Endothelial cell of umbilical vein (primary cell): ENCODE results near the gene COTL1. TPM values are rescaled to one million over a fixed set of nuclear protein-coding genes. Genes with fewer than 3 reads are reported as not detected.

Experiments used
- BruUV-seq: library from RNA; stranded (reverse); fragments of 400-500 nt; replicated peaks from 2 replicates; lab custom pipeline; 2021; lab: Mats Ljungman, UMichigan
- CTCF ChIA-PET: fragments of 300-600, 350-600 bp; sonication (Branson Sonifier 250); formaldehyde crosslinking; loops from one replicate; lab custom pipeline; 2021; ENCODE audit warnings: antibody characterized with exemption, inconsistent platforms; lab: Charles Lee
- POLR2A ChIA-PET: fragments of 300-600, 350-600 bp; sonication (Branson Sonifier 250); formaldehyde crosslinking; loops from one replicate; lab custom pipeline; 2021; ENCODE audit warnings: antibody characterized with exemption, inconsistent platforms; lab: Charles Lee
- DNase-seq: peaks from one replicate; pipeline ENCODE4 v3.0.0-alpha.2; 2011; ENCODE audit warnings: low read depth, low spot score
- FAIRE-seq: peaks from 2 replicates; lab custom pipeline; 2011; peaks lifted over from hg19 to GRCh38; lab: Jason Lieb, UNC
- H2AFZ ChIP-seq: 2 replicates; pipeline ENCODE4 v1.6.0; 2012; ENCODE audit warnings: low read depth, low read length, control low read depth, inconsistent platforms
- H3K27ac ChIP-seq: 2 replicates; pipeline ENCODE4 v1.5.1; 2011; ENCODE audit warnings: low read depth, mild to moderate bottlenecking, control low read depth, low read length, moderate library complexity; ENCODE audit not compliant: insufficient read depth
- H3K27me3 ChIP-seq, 2 experiments: 2 replicates each; pipeline versions ENCODE4 v1.6.0 to v1.6.1; 2011; ENCODE audit warnings: low read length in 2 of 2, mixed read lengths in 1 of 2; ENCODE audit not compliant: control insufficient read depth in 2 of 2, insufficient read depth in 2 of 2
- H3K36me3 ChIP-seq, 2 experiments: 2 replicates in 1 of 2; 3 replicates in 1 of 2; pipeline ENCODE4 v1.5.1; 2011; ENCODE audit warnings: low read length in 2 of 2, mild to moderate bottlenecking in 1 of 2, moderate library complexity in 1 of 2; ENCODE audit not compliant: control insufficient read depth in 2 of 2, insufficient read depth in 2 of 2; ENCODE audit errors: extremely low read depth in 1 of 2
- H3K4me1 ChIP-seq: 3 replicates; pipeline ENCODE4 v1.5.1; 2011; ENCODE audit warnings: mild to moderate bottlenecking, low read length; ENCODE audit not compliant: control insufficient read depth, insufficient read depth; ENCODE audit errors: extremely low read depth
- H3K4me2 ChIP-seq: 2 replicates; pipeline ENCODE4 v1.6.1; 2011; ENCODE audit warnings: low read length, control low read depth, mixed read lengths; ENCODE audit not compliant: insufficient read depth
- H3K4me3 ChIP-seq, 3 experiments: fragments of 200-600 bp in 1 of 3; sonication (generic), shearing (Covaris generic) in 1 of 3; replicated peaks in 1 of 3; 2 replicates each; pipeline ENCODE4 v1.5.1; 2011 to 2016; ENCODE audit warnings: control low read depth in 3 of 3, low read length in 3 of 3, mild to moderate bottlenecking in 2 of 3, inconsistent platforms in 1 of 3, low read depth in 1 of 3, moderate library complexity in 1 of 3; ENCODE audit not compliant: insufficient read depth in 1 of 3
- H3K79me2 ChIP-seq: 2 replicates; pipeline ENCODE4 v1.6.0; 2012; ENCODE audit warnings: low read length, inconsistent platforms; ENCODE audit not compliant: control insufficient read depth, insufficient read depth
- H3K9ac ChIP-seq: replicated peaks from 2 replicates; pipeline ENCODE3; 2011; ENCODE audit warnings: low read length, control low read depth; ENCODE audit not compliant: insufficient read depth; ENCODE audit errors: extremely low read depth
- H3K9me1 ChIP-seq: replicated peaks from 3 replicates; pipeline ENCODE4 v1.6.0; 2011; ENCODE audit warnings: mild to moderate bottlenecking, low read length; ENCODE audit not compliant: control insufficient read depth, insufficient read depth; ENCODE audit errors: extremely low read depth
- H3K9me3 ChIP-seq: replicated peaks from 2 replicates; pipeline ENCODE4 v1.5.1; 2012; ENCODE audit warnings: low read length, inconsistent platforms; ENCODE audit not compliant: control insufficient read depth, insufficient read depth
- H4K20me1 ChIP-seq: replicated peaks from 2 replicates; pipeline ENCODE3; 2011; ENCODE audit warnings: mild to moderate bottlenecking, low read length; ENCODE audit not compliant: control insufficient read depth, insufficient read depth; ENCODE audit errors: extremely low read depth
- CTCF ChIP-seq, 2 donors: IDR thresholded peaks; 1 replicate in 1 of 2; 2 replicates in 1 of 2; pipeline ENCODE4 v1.5.1; 2011; ENCODE audit warnings: low read length in 2 of 2, mild to moderate bottlenecking in 2 of 2, moderate library complexity in 2 of 2, control low read depth in 1 of 2, inconsistent platforms in 1 of 2, low read depth in 1 of 2; ENCODE audit not compliant: insufficient read depth in 1 of 2; ENCODE audit errors: extremely low read depth in 1 of 2
- EZH2 ChIP-seq: IDR thresholded peaks from 2 replicates; pipeline ENCODE4 v1.6.1; 2012; ENCODE audit warnings: borderline replicate concordance, low read depth, mild to moderate bottlenecking, moderate library complexity, low read length, inconsistent platforms; ENCODE audit not compliant: severe bottlenecking
- FOS ChIP-seq: IDR thresholded peaks from 2 replicates; pipeline ENCODE4 v1.6.1; 2011; ENCODE audit warnings: mild to moderate bottlenecking, low read length, moderate library complexity, borderline replicate concordance; ENCODE audit not compliant: insufficient read depth
- GATA2 ChIP-seq: IDR thresholded peaks from 2 replicates; pipeline ENCODE4 v1.7.0; 2011; ENCODE audit warnings: low read depth, mild to moderate bottlenecking, moderate library complexity, mixed read lengths, low read length; ENCODE audit not compliant: insufficient read length, insufficient read depth
- MYC ChIP-seq: IDR thresholded peaks from one replicate; pipeline ENCODE4 v1.6.1; 2011; ENCODE audit warnings: mild to moderate bottlenecking, low read depth, low read length
- POLR2A ChIP-seq: IDR thresholded peaks from 2 replicates; pipeline ENCODE4 v1.6.1; 2012; ENCODE audit warnings: low read depth, mild to moderate bottlenecking, control low read depth, low read length
- dilution Hi-C: fragments of 300-500 bp; cut with MboI; formaldehyde crosslinking; loops from one replicate; pipeline ENCODE4 v1.15.0; 2019; ENCODE audit warnings: low sequenced_read_pairs; ENCODE audit not compliant: extremely low pct_ligation_motif_present
- intact Hi-C: fragments of 100-400 bp; cut with micrococcal nuclease; formaldehyde crosslinking; loops from one replicate; pipeline ENCODE4 v1.10.0; 2022
- polyA plus RNA-seq, 4 experiments: library from polyadenylated mRNA; depleted of rRNA in 3 of 4; stranded (reverse) in 3 of 4; unstranded in 1 of 4; fragments of >200 nt; gene quantifications; 2 replicates each; pipeline versions ENCODE4 v1.2.1 to v1.2.3, GENCODE V29; 2011 to 2012; ENCODE audit warnings: missing spikeins in 1 of 4
- total RNA-seq: library from RNA; stranded (reverse); gene quantifications from 2 replicates; pipeline ENCODE4 v1.2.3, GENCODE V29; 2021
- TF ChIP-seq, protein P1 (sequence below): IDR thresholded peaks from 2 replicates; pipeline ENCODE4 v1.6.1; 2011; ENCODE audit not compliant: insufficient read depth, insufficient read length

Gene COTL1
- total and polyA plus RNA-seq, 2 donors (not counting 3 experiments of a cell fraction or from before 2014, with no cell fraction given) = 90.0 to 200 TPM

DNA sequence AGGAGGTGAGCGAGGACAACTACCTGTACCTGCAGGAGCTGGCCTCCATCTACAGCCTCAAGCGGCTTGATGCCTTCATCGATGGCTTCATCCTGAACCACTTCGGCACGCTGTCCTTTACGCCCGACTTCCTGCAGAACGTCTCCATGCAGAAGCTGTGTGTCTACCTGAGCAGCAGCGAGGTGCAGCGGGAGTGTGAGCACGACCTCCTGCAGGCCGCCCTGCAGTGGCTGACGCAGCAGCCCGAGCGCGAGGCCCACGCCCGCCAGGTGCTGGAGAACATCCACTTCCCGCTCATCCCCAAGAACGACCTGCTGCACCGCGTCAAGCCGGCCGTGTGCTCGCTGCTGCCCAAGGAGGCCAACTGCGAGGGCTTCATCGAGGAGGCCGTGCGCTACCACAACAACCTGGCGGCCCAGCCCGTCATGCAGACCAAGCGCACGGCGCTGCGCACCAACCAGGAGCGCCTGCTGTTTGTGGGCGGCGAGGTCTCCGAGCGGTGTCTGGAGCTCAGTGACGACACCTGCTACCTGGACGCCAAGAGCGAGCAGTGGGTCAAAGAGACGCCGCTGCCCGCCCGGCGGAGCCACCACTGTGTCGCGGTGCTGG is 39.5 kb upstream of the COTL1 start:
- no peak for TF ChIP-seq EZH2
- no peak for TF ChIP-seq GATA2
- no peak for TF ChIP-seq FOS
- no peak for TF ChIP-seq MYC
- TF ChIP-seq CTCF (IDR thresholded peaks at IDR 0.05; ENCODE audit: extremely low read depth in 1 of 2, insufficient read depth in 1 of 2, low read depth in 1 of 2, low read length in 2 of 2) = no peak
- TF ChIP-seq POLR2A = no peak
- TF ChIP-seq, protein P1, sequence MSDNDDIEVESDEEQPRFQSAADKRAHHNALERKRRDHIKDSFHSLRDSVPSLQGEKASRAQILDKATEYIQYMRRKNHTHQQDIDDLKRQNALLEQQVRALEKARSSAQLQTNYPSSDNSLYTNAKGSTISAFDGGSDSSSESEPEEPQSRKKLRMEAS = no peak
- FAIRE-seq = no peak
- H3K36me3 ChIP-seq = peaks cover 7 to 46% of the 10 kb centered on the region in 2 experiments
- H3K79me2 ChIP-seq = no peaks in the 10 kb centered on the region
- DNase-seq = no peak
- H3K9me3 ChIP-seq = no peaks in the 10 kb centered on the region
- no peaks in the 10 kb centered on the region for H3K27me3 ChIP-seq
- H4K20me1 ChIP-seq = no peaks in the 10 kb centered on the region
- H3K9ac ChIP-seq = no peak overlapping the region
- H3K27ac ChIP-seq = no peak overlapping the region
- POLR2A ChIA-PET = no interaction called here
- no TSS peak for BruUV-seq
- H3K4me2 ChIP-seq = no peak overlapping the region
- no peak overlapping the region for H2AFZ ChIP-seq
- dilution Hi-C loops = no loop called here
- intact Hi-C loops = no loop called here
- CTCF ChIA-PET = interaction anchor here (0.8 to 6.9 kb wide), 3 partner anchors 15 to 44 kb away, joined by 3 to 66 read pairs (median 4); no protein-coding TSS in a partner anchor
- no peaks in the 10 kb centered on the region for H3K9me1 ChIP-seq
- peaks cover 6% of the 10 kb centered on the region for H3K4me1 ChIP-seq
- H3K4me3 ChIP-seq = no peak overlapping the region
